ENCODE data around the gene SETX. TPM values are rescaled to one million over a fixed set of nuclear protein-coding genes. Genes with fewer than 3 reads are reported as not detected.

The SETX gene
- total RNA-seq, 1 donor from 2014 or later, result 44.2 TPM

DNA sequence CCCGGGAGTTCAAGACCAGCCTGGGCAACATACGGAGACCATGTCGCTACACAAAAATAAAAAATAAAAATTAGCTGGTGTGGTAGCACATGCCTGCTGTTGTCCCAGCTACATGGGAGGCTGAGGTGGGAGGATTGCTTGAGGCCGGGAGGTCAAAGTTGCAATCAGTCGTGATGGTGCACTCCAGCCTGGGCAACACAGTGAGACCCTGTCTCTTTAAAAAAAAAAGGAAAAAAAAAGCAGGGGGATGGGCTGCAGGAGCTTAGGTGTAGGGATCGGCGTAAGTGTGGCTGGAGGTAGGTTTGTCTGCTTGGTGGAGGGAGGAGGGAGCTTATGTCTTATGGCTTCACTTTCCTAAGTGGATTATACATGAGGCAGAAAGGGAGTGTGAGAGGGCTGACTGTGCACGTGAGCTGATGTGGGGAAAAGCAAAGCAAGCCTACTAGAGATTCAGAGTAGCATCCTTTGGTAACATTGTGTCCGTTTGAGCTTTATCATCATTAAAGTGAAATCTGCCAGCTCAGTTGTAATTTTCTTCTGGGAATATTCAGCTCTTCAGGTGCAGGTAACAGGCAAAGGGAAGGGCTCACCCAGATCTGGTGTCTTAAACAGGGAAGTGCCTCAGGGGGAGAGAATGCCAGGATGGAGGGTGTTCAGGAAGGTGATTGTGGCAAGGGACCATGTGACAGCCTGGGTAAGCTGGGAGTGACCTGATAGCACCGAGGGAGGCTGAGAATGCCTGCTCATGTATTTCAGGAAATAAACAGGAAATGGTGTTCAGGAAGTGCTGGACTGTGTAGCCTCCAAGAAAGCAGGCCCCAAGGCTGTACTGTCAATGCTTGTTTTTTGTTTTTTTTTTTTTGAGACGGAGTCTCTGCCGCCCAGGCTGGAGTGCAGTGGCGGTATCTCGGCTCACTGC is 17.6 kb upstream of the SETX start:
- DNase-seq (ENCODE audit: low read depth), result no peak
- H3K27me3 ChIP-seq (ENCODE audit: control insufficient read depth, insufficient read depth, low read length), result no peaks in the 10 kb centered on the region
- no peak overlapping the region for H3K4me3 ChIP-seq (ENCODE audit: low read depth, low read length)
- TF ChIP-seq, protein P1, sequence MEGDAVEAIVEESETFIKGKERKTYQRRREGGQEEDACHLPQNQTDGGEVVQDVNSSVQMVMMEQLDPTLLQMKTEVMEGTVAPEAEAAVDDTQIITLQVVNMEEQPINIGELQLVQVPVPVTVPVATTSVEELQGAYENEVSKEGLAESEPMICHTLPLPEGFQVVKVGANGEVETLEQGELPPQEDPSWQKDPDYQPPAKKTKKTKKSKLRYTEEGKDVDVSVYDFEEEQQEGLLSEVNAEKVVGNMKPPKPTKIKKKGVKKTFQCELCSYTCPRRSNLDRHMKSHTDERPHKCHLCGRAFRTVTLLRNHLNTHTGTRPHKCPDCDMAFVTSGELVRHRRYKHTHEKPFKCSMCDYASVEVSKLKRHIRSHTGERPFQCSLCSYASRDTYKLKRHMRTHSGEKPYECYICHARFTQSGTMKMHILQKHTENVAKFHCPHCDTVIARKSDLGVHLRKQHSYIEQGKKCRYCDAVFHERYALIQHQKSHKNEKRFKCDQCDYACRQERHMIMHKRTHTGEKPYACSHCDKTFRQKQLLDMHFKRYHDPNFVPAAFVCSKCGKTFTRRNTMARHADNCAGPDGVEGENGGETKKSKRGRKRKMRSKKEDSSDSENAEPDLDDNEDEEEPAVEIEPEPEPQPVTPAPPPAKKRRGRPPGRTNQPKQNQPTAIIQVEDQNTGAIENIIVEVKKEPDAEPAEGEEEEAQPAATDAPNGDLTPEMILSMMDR (IDR thresholded peaks at IDR 0.05; ENCODE audit: insufficient read depth, low read length, poor library complexity, severe bottlenecking), result no peak
- no peaks in the 10 kb centered on the region for H3K36me3 ChIP-seq (ENCODE audit: control insufficient read depth, insufficient read depth, low read length)

DNA sequence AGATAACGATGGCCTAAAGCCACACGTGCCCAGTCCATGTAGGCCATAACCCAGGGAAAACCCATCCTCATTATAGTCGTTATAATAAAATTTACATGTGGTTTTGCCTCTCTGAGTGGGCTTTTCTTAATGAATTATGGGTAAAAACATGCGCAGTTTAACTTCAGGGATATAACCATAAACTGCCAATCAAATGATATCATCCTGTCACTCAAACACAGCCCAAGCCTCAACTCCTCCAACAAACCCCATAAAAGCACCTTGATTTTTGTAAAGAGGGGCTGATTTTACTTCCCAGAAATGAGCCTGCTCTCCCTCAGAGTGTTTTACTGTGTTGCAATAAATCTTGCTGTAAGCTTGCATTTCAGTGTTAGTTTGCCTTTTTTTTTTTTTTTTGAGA is 15.8 kb upstream of the SETX start:
- Histone ChIP-seq H3K4me3 (ENCODE audit: low read depth, low read length) (no peak overlapping the region), H3K27me3 (ENCODE audit: control insufficient read depth, insufficient read depth, low read length) (no peaks in the 10 kb centered on the region), H3K36me3 (ENCODE audit: control insufficient read depth, insufficient read depth, low read length) (no peaks in the 10 kb centered on the region)
- TF ChIP-seq, protein P1 (IDR thresholded peaks at IDR 0.05; ENCODE audit: insufficient read depth, low read length, poor library complexity, severe bottlenecking), result no peak
- DNase-seq (ENCODE audit: low read depth), result no peak

DNA sequence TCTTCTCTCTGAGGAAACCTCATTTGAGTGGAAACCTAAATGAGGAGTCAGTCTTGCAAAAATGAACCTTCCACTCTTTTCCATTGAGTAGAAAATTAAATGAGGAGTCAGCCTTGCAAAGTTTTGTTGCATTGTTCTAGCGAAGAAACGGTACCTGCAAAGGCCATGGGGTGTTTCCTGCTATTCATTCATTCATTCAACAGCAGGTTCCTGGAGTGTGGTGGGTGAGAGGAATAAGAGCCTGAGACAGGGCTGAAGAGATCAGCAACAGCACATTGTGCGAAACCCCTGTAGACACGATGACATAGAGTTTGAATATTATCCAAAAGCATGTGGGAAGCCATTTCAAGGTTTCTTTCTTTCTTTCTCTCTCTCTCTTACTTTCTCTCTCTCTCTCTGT is 14.6 kb upstream of the SETX start:
- H3K27me3 ChIP-seq (ENCODE audit: control insufficient read depth, insufficient read depth, low read length), result no peaks in the 10 kb centered on the region
- H3K36me3 ChIP-seq (ENCODE audit: control insufficient read depth, insufficient read depth, low read length), result no peaks in the 10 kb centered on the region
- TF ChIP-seq, protein P1 (IDR thresholded peaks at IDR 0.05; ENCODE audit: insufficient read depth, low read length, poor library complexity, severe bottlenecking), result no peak
- H3K4me3 ChIP-seq (ENCODE audit: low read depth, low read length), result no peak overlapping the region
- no peak for DNase-seq (ENCODE audit: low read depth)

DNA sequence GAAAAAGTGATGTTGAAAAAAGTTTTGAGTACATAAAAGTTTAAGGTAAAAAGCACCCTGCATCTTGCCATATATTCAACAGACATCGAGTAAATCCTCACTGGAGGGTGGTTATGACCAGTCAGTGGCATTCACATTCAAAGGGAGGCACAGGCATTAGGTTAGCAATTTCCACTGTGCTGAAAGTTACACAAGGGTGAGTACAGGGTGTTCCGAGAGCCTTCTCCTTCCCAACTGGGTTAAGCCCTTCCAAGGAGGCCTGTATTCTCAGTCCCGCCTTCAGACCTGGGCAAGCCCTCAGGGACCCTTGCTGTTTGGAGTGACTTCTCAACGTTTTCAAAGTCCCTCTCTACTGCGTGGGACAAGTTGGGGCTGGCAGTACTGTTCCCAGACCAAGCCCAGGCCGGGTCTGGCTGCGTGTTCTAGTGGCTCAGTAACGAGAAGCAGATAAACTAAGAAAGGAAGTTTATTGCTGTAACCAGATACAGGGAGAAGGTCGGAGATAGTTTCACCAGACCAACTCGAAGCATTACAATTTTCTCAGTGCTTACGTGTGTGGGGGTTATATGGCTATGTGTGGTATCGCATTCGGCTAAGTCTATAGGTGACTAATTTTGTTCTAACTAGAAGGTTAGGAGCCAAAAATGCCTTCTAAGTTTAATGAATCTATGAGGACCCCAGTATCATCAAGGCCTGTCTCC is 13.0 kb upstream of the SETX start:
- H3K27me3 ChIP-seq (ENCODE audit: control insufficient read depth, insufficient read depth, low read length), result no peaks in the 10 kb centered on the region

DNA sequence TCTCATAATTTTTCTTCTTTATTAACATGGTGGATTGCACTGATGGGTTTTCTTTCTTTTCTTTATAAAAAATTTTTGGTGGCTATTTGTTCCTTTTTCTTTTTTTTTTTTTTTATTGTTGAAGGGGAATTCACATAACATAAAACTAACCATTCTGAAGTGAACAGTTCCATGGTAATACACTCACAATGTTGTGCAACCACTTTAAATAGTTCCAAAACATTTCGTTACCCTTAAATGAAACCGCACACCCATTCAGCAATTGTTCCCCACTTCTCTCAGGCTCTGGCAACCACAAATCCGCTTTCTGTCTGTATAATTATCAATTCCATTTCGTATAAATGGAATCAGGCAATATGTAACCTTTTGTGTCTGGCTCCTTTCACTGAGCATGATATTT is 11.7 kb upstream of the SETX start:
- TF ChIP-seq, protein P1 (IDR thresholded peaks at IDR 0.05; ENCODE audit: insufficient read depth, low read length, poor library complexity, severe bottlenecking), result no peak
- no peak for DNase-seq (ENCODE audit: low read depth)
- Histone ChIP-seq H3K4me3 (ENCODE audit: low read depth, low read length) (no peak overlapping the region), H3K36me3 (ENCODE audit: control insufficient read depth, insufficient read depth, low read length) (no peaks in the 10 kb centered on the region), H3K27me3 (ENCODE audit: control insufficient read depth, insufficient read depth, low read length) (no peaks in the 10 kb centered on the region)

More for the DNA sequence above, 13.0 kb upstream of the SETX start:
- TF ChIP-seq, protein P1 (IDR thresholded peaks at IDR 0.05; ENCODE audit: insufficient read depth, low read length, poor library complexity, severe bottlenecking), result no peak
- Histone ChIP-seq H3K4me3 (ENCODE audit: low read depth, low read length) (no peak overlapping the region), H3K36me3 (ENCODE audit: control insufficient read depth, insufficient read depth, low read length) (no peaks in the 10 kb centered on the region)
- no peak for DNase-seq (ENCODE audit: low read depth)

Measured in kidney epithelial cell (primary cell).